HG02763 (cell line): Measurements from ENCODE around the gene MYB.

Experiments used
- ATAC-seq: cut with Tn5 transposase; IDR thresholded peaks from one replicate; pipeline ENCODE4 v1.9.1; 2021; ENCODE audit warnings: mild to moderate bottlenecking, moderate library complexity; ENCODE audit not compliant: unreplicated experiment

MYB gene

GRCh38 chr6:135185483-135185882 is 4.4 kb downstream of the MYB start:
- ATAC-seq, result no peak

- ATAC-seq, result no peak
These were observed 5.1 kb downstream of the MYB start for GRCh38 chr6:135186255-135186654.

- no peak for ATAC-seq
These were observed 6.3 kb downstream of the MYB start for GRCh38 chr6:135187372-135187771.

GRCh38 chr6:135188718-135189117 is 7.6 kb downstream of the MYB start:
- ATAC-seq, result no peak

GRCh38 chr6:135189344-135189743 is 8.2 kb downstream of the MYB start:
- no peak for ATAC-seq

- no peak for ATAC-seq
These were observed 10.6 kb downstream of the MYB start for GRCh38 chr6:135191508-135192255.

GRCh38 chr6:135192256-135193174 is 11.4 kb downstream of the MYB start:
- no peak for ATAC-seq

- ATAC-seq, result no peak
These were observed 12.1 kb downstream of the MYB start for GRCh38 chr6:135193221-135193620.

GRCh38 chr6:135195041-135195440 is 13.9 kb downstream of the MYB start:
- ATAC-seq, result no peak

GRCh38 chr6:135195522-135195921 is 14.4 kb downstream of the MYB start:
- no peak for ATAC-seq

GRCh38 chr6:135196739-135197510 is 15.8 kb downstream of the MYB start:
- ATAC-seq, result no peak

- ATAC-seq, result no peak
These were observed 21.7 kb downstream of the MYB start for GRCh38 chr6:135202836-135203235.

GRCh38 chr6:135204951-135205350 is 23.8 kb downstream of the MYB start:
- ATAC-seq, result no peak

- ATAC-seq, result no peak
These were observed 28.7 kb downstream of the MYB start for GRCh38 chr6:135209803-135210202.

GRCh38 chr6:135210632-135211305 is 29.7 kb downstream of the MYB start:
- ATAC-seq, result no peak

GRCh38 chr6:135211306-135211702 is 30.2 kb downstream of the MYB start:
- ATAC-seq, result no peak

- no peak for ATAC-seq
These were observed 31.1 kb downstream of the MYB start for GRCh38 chr6:135212020-135212806.

- ATAC-seq, result no peak
These were observed 31.8 kb downstream of the MYB start for GRCh38 chr6:135212935-135213334.

- no peak for ATAC-seq
These were observed 32.5 kb downstream of the MYB start for GRCh38 chr6:135213616-135214015.

- no peak for ATAC-seq
These were observed 34.1 kb downstream of the MYB start for GRCh38 chr6:135215160-135215559.
